Measurements from ENCODE around the gene WDR26. TPM values are rescaled to one million over a fixed set of nuclear protein-coding genes. Genes with fewer than 3 reads are reported as not detected.

Gene WDR26
- total and polyA plus RNA-seq, 9 of the 15 experiments (the other 6 are each of a cell fraction or from before 2014, with no cell fraction given): 11.5 to 66.0 (median 39.8) TPM

DNA sequence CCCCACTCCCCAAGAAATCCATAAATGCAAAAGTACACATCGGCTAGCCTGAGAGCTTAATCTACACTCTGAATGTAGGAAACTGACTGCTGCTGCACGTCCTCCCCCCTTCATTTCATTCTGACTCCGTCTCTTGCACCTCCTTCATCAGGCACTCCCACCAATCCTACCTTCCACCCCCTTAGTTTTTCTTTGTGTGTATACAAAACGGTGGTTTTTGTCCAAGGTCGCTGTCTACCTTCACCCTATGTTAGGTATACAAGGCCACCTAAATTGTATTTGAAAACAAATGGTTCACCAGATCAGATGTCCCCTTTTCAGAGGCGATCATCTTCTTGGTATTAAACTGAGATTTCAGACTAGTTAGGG is 1.9 kb downstream of the WDR26 start (continued):
- TF ChIP-seq, protein P1, sequence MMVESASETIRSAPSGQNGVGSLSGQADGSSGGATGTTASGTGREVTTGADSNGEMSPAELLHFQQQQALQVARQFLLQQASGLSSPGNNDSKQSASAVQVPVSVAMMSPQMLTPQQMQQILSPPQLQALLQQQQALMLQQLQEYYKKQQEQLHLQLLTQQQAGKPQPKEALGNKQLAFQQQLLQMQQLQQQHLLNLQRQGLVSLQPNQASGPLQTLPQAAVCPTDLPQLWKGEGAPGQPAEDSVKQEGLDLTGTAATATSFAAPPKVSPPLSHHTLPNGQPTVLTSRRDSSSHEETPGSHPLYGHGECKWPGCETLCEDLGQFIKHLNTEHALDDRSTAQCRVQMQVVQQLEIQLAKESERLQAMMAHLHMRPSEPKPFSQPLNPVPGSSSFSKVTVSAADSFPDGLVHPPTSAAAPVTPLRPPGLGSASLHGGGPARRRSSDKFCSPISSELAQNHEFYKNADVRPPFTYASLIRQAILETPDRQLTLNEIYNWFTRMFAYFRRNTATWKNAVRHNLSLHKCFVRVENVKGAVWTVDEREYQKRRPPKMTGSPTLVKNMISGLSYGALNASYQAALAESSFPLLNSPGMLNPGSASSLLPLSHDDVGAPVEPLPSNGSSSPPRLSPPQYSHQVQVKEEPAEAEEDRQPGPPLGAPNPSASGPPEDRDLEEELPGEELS (CRISPR knock-in tag; IDR thresholded peaks at IDR 0.05; ENCODE audit: borderline replicate concordance): 0 out of 2 replicates have a peak, but pooled peaks have one; percentile 47
- TF ChIP-seq ZEB2 (IDR thresholded peaks at IDR 0.05) (no peak), HMG20A (CRISPR knock-in tag; conservative IDR thresholded peaks at IDR 0.05) (no peak), ETV1 (tag; conservative IDR thresholded peaks at IDR 0.05; ENCODE audit: low read depth) (no peak), CBX5 (IDR thresholded peaks at IDR 0.05; ENCODE audit: borderline replicate concordance, low read depth) (no peak), NONO (IDR thresholded peaks at IDR 0.05; ENCODE audit: low read depth in 2 of 2, low read length in 1 of 2) (no peak), ZNF347 (CRISPR knock-in tag; IDR thresholded peaks at IDR 0.05; ENCODE audit: low read depth) (no peak), NBN (IDR thresholded peaks at IDR 0.05; ENCODE audit: low read depth) (no peak; the same call in 1 of the 2 replicates), NFE2L1 (tag; IDR thresholded peaks at IDR 0.05; ENCODE audit: borderline replicate concordance, low read depth) (no peak), FIP1L1 (IDR thresholded peaks at IDR 0.05; ENCODE audit: low read depth, low read length, poor library complexity, severe bottlenecking) (no peak), ZNF253 (CRISPR knock-in tag; conservative IDR thresholded peaks at IDR 0.05) (no peak), HDAC1 (IDR thresholded peaks at IDR 0.05) (0 out of 4 replicates have a peak, but pooled peaks of 1 of the 2 experiments have one; percentile 4)
- TF ChIP-seq, protein P2, sequence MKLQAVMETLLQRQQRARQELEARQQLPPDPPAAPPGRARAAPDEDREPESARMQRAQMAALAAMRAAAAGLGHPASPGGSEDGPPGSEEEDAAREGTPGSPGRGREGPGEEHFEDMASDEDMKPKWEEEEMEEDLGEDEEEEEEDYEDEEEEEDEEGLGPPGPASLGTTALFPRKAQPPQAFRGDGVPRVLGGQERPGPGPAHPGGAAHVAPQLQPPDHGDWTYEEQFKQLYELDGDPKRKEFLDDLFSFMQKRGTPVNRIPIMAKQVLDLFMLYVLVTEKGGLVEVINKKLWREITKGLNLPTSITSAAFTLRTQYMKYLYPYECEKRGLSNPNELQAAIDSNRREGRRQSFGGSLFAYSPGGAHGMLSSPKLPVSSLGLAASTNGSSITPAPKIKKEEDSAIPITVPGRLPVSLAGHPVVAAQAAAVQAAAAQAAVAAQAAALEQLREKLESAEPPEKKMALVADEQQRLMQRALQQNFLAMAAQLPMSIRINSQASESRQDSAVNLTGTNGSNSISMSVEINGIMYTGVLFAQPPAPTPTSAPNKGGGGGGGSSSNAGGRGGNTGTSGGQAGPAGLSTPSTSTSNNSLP (IDR thresholded peaks at IDR 0.05; ENCODE audit: borderline replicate concordance, low read depth, low read length): no peak
- TF ChIP-seq, protein P3, sequence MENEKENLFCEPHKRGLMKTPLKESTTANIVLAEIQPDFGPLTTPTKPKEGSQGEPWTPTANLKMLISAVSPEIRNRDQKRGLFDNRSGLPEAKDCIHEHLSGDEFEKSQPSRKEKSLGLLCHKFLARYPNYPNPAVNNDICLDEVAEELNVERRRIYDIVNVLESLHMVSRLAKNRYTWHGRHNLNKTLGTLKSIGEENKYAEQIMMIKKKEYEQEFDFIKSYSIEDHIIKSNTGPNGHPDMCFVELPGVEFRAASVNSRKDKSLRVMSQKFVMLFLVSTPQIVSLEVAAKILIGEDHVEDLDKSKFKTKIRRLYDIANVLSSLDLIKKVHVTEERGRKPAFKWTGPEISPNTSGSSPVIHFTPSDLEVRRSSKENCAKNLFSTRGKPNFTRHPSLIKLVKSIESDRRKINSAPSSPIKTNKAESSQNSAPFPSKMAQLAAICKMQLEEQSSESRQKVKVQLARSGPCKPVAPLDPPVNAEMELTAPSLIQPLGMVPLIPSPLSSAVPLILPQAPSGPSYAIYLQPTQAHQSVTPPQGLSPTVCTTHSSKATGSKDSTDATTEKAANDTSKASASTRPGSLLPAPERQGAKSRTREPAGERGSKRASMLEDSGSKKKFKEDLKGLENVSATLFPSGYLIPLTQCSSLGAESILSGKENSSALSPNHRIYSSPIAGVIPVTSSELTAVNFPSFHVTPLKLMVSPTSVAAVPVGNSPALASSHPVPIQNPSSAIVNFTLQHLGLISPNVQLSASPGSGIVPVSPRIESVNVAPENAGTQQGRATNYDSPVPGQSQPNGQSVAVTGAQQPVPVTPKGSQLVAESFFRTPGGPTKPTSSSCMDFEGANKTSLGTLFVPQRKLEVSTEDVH (IDR thresholded peaks at IDR 0.05; ENCODE audit: low read depth, partially characterized antibody): no peak
- TF ChIP-seq, protein P4, sequence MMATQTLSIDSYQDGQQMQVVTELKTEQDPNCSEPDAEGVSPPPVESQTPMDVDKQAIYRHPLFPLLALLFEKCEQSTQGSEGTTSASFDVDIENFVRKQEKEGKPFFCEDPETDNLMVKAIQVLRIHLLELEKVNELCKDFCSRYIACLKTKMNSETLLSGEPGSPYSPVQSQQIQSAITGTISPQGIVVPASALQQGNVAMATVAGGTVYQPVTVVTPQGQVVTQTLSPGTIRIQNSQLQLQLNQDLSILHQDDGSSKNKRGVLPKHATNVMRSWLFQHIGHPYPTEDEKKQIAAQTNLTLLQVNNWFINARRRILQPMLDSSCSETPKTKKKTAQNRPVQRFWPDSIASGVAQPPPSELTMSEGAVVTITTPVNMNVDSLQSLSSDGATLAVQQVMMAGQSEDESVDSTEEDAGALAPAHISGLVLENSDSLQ (IDR thresholded peaks at IDR 0.05): no peak
- TF ChIP-seq, protein P5, sequence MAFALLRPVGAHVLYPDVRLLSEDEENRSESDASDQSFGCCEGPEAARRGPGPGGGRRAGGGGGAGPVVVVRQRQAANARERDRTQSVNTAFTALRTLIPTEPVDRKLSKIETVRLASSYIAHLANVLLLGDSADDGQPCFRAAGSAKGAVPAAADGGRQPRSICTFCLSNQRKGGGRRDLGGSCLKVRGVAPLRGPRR (CRISPR knock-in tag; IDR thresholded peaks at IDR 0.05): no peak
- TF ChIP-seq, protein P6, sequence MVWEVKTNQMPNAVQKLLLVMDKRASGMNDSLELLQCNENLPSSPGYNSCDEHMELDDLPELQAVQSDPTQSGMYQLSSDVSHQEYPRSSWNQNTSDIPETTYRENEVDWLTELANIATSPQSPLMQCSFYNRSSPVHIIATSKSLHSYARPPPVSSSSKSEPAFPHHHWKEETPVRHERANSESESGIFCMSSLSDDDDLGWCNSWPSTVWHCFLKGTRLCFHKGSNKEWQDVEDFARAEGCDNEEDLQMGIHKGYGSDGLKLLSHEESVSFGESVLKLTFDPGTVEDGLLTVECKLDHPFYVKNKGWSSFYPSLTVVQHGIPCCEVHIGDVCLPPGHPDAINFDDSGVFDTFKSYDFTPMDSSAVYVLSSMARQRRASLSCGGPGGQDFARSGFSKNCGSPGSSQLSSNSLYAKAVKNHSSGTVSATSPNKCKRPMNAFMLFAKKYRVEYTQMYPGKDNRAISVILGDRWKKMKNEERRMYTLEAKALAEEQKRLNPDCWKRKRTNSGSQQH (CRISPR knock-in tag; IDR thresholded peaks at IDR 0.05): no peak
- TF ChIP-seq, protein P7, sequence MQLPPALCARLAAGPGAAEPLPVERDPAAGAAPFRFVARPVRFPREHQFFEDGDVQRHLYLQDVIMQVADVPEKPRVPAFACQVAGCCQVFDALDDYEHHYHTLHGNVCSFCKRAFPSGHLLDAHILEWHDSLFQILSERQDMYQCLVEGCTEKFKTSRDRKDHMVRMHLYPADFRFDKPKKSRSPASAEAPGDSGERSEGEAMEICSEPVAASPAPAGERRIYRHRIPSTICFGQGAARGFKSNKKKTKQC (CRISPR knock-in tag; IDR thresholded peaks at IDR 0.05): no peak

Measured in K562 (cell line).